ENCODE results near the gene GAS7.

GAS7 gene

GRCh38 chr17:10200016-10200415 is 1.6 kb upstream of the GAS7 start:
- no peak for DNase-seq

GRCh38 chr17:10197721-10198508 is 491 bp downstream of the GAS7 start:
- DNase-seq: peak; percentile 12

- DNase-seq: no peak
Measured at GRCh38 chr17:10197362-10197720, 1.1 kb downstream of the GAS7 start.

- no peak for DNase-seq
Measured at GRCh38 chr17:10196941-10197340, 1.5 kb downstream of the GAS7 start.

- no peak for DNase-seq
Measured at GRCh38 chr17:10196384-10196895, 2.0 kb downstream of the GAS7 start.

GRCh38 chr17:10195090-10195805 is 3.2 kb downstream of the GAS7 start:
- DNase-seq: no peak

- DNase-seq: no peak
Measured at GRCh38 chr17:10193632-10194031, 4.8 kb downstream of the GAS7 start.

- no peak for DNase-seq
Measured at GRCh38 chr17:10192972-10193371, 5.4 kb downstream of the GAS7 start.

- no peak for DNase-seq
Measured at GRCh38 chr17:10192461-10192860, 5.9 kb downstream of the GAS7 start.

- DNase-seq: no peak
Measured at GRCh38 chr17:10187456-10187855, 10.9 kb downstream of the GAS7 start.

- DNase-seq: no peak
Measured at GRCh38 chr17:10186771-10187410, 11.5 kb downstream of the GAS7 start.

GRCh38 chr17:10183931-10184930 is 14.2 kb downstream of the GAS7 start:
- no peak for DNase-seq

GRCh38 chr17:10182785-10183184 is 15.6 kb downstream of the GAS7 start:
- DNase-seq: no peak

- DNase-seq: no peak
Measured at GRCh38 chr17:10178506-10178991, 19.9 kb downstream of the GAS7 start.

GRCh38 chr17:10177913-10178505 is 20.4 kb downstream of the GAS7 start:
- DNase-seq: no peak

GRCh38 chr17:10177131-10177912 is 21.1 kb downstream of the GAS7 start:
- DNase-seq: no peak

GRCh38 chr17:10173913-10174312 is 24.5 kb downstream of the GAS7 start:
- DNase-seq: no peak

- DNase-seq: no peak
Measured at GRCh38 chr17:10172778-10173177, 25.6 kb downstream of the GAS7 start.

GRCh38 chr17:10172241-10172741 is 26.1 kb downstream of the GAS7 start:
- DNase-seq: no peak

- no peak for DNase-seq
Measured at GRCh38 chr17:10171581-10171981, 26.8 kb downstream of the GAS7 start.

- DNase-seq: no peak
Measured at GRCh38 chr17:10171122-10171571, 27.3 kb downstream of the GAS7 start.

Measured in activated gamma-delta T cell treated with Interleukin-2 at 50 U/mL for 16 hours (primary cell).